ENCODE results near the gene FRZB. TPM values are rescaled to one million over a fixed set of nuclear protein-coding genes. Genes with fewer than 3 reads are reported as not detected.
A peak's percentile ranks its signal among the peaks of the same experiment; 100 is the strongest.

Gene FRZB
- total and polyA plus RNA-seq, 9 of the 15 experiments (the other 6 are each of a cell fraction or from before 2014, with no cell fraction given) = 0.01 to 0.05 (median 0.03) TPM; not detected in 6

DNA sequence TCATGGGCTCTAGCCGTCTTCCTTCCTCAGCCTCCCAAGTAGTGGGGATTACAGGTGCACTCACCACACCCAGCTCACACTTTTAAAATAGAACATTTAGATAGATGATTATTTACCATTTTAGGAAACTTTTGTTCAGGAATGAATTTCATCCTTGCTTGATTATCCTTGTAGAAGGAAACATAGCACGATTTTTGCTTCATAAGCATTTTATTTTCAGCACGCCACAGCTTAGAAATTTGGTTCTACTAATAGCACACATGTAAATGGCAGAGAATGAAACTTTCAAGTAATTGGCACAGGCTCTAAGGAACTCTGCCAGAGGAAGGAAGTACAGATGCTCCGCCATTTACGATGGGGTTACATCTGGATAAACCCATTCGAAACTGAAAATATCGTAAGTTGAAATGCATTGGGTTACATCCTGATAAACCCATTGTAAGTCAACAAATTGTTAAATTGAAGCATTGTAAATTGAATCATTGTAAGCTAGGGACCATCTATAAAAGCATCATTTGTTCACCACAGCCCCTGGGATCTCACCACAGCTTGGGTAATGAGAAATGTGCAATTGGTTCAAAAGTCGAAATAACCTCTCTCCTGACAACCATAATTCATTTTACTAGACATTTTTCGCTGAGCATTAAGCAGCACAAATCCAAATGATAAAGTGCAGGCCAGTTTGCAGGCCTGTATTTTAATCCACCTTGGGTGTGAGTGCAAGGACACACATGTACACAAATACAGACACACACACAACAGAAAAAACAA lies 33.2 kb downstream of the FRZB start:
- in situ Hi-C loops (cut with MboI) = no loop called here
- ATAC-seq (no peak), DNase-seq (ENCODE audit: extremely low read depth in 1 of 4, low spot score in 3 of 4) (no peak), FAIRE-seq (peak; percentile 26)
- Histone ChIP-seq H3K36me3 (ENCODE audit: control insufficient read depth, insufficient read depth, low read length) (no peaks in the 10 kb centered on the region), H3K4me3 (no peak overlapping the region), H3K9me1 (ENCODE audit: control insufficient read depth, insufficient read depth, low read length) (no peaks in the 10 kb centered on the region), H3K4me2 (ENCODE audit: insufficient read depth, low read length) (no peak overlapping the region), H3K4me1 (replicated peaks in 1 of 2; ENCODE audit: control insufficient read depth in 2 of 2, insufficient read depth in 2 of 2, low read length in 2 of 2) (no peaks in the 10 kb centered on the region), H3K27me3 (ENCODE audit: control insufficient read depth in 2 of 2, insufficient read depth in 2 of 2, low read length in 2 of 2) (peaks cover 10 to 14% of the 10 kb centered on the region in 2 experiments; a peak in 4 of 5 replicates), H3K79me2 (ENCODE audit: control insufficient read depth, insufficient read depth, low read length) (no peaks in the 10 kb centered on the region), H2AFZ (ENCODE audit: low read depth, low read length) (no peak overlapping the region), H3K9ac (ENCODE audit: insufficient read depth in 1 of 2, low read depth in 2 of 2, low read length in 2 of 2) (no peak overlapping the region), H4K20me1 (replicated peaks; ENCODE audit: control insufficient read depth, insufficient read depth, low read length) (no peaks in the 10 kb centered on the region), H3K27ac (ENCODE audit: extremely low read depth, low read depth, low read length) (no peak overlapping the region), H3K9me3 (replicated peaks; ENCODE audit: control insufficient read depth, insufficient read depth, low read depth, low read length) (no peaks in the 10 kb centered on the region)
- CTCF ChIA-PET (ENCODE audit: low intra/inter-chr PET ratio) = no interaction called here
- BruUV-seq (replicated peaks) = no TSS peak
- POLR2A ChIA-PET = interaction anchor here (1.0 to 1.5 kb wide), 2 partner anchors 9 to 14 kb away, joined by 3 read pairs; no protein-coding TSS in a partner anchor
- WGBS (ENCODE audit: insufficient coverage, low coverage, missing lambda C conversion rate) = under 1% methylated on average over 9 of the region's 9 CpGs
- TF ChIP-seq RBFOX2 (IDR thresholded peaks at IDR 0.05; ENCODE audit: low read depth, low read length) (no peak), MAFK (IDR thresholded peaks at IDR 0.05; ENCODE audit: low read length) (peak; percentile 58), MBD2 (IDR thresholded peaks at IDR 0.05; ENCODE audit: borderline replicate concordance, low read depth) (no peak), NONO (IDR thresholded peaks at IDR 0.05; ENCODE audit: low read depth in 2 of 2, low read length in 1 of 2) (no peak), ZNF316 (IDR thresholded peaks at IDR 0.05) (peak; percentile 87), ETV6 (IDR thresholded peaks at IDR 0.05; ENCODE audit: borderline replicate concordance in 1 of 2, low read depth in 2 of 2, low read length in 1 of 2) (no peak), ETV6 (CRISPR knock-in tag; IDR thresholded peaks at IDR 0.05; ENCODE audit: borderline replicate concordance) (no peak), MAFG (tag; conservative IDR thresholded peaks at IDR 0.05) (peak; percentile 79), ZNF311 (CRISPR knock-in tag; IDR thresholded peaks at IDR 0.05) (no peak), MAFF (IDR thresholded peaks at IDR 0.05; ENCODE audit: low read length) (peak; percentile 80), C11orf30 (IDR thresholded peaks at IDR 0.05; ENCODE audit: low read depth) (peak; percentile 74), ZNF431 (CRISPR knock-in tag; IDR thresholded peaks at IDR 0.05) (no peak)
- TF ChIP-seq, protein P1, sequence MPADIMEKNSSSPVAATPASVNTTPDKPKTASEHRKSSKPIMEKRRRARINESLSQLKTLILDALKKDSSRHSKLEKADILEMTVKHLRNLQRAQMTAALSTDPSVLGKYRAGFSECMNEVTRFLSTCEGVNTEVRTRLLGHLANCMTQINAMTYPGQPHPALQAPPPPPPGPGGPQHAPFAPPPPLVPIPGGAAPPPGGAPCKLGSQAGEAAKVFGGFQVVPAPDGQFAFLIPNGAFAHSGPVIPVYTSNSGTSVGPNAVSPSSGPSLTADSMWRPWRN (IDR thresholded peaks at IDR 0.05; ENCODE audit: low read depth) = no peak
- TF ChIP-seq, protein P2, sequence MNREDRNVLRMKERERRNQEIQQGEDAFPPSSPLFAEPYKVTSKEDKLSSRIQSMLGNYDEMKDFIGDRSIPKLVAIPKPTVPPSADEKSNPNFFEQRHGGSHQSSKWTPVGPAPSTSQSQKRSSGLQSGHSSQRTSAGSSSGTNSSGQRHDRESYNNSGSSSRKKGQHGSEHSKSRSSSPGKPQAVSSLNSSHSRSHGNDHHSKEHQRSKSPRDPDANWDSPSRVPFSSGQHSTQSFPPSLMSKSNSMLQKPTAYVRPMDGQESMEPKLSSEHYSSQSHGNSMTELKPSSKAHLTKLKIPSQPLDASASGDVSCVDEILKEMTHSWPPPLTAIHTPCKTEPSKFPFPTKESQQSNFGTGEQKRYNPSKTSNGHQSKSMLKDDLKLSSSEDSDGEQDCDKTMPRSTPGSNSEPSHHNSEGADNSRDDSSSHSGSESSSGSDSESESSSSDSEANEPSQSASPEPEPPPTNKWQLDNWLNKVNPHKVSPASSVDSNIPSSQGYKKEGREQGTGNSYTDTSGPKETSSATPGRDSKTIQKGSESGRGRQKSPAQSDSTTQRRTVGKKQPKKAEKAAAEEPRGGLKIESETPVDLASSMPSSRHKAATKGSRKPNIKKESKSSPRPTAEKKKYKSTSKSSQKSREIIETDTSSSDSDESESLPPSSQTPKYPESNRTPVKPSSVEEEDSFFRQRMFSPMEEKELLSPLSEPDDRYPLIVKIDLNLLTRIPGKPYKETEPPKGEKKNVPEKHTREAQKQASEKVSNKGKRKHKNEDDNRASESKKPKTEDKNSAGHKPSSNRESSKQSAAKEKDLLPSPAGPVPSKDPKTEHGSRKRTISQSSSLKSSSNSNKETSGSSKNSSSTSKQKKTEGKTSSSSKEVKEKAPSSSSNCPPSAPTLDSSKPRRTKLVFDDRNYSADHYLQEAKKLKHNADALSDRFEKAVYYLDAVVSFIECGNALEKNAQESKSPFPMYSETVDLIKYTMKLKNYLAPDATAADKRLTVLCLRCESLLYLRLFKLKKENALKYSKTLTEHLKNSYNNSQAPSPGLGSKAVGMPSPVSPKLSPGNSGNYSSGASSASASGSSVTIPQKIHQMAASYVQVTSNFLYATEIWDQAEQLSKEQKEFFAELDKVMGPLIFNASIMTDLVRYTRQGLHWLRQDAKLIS (CRISPR knock-in tag; IDR thresholded peaks at IDR 0.05) = no peak
- TF ChIP-seq, protein P3, sequence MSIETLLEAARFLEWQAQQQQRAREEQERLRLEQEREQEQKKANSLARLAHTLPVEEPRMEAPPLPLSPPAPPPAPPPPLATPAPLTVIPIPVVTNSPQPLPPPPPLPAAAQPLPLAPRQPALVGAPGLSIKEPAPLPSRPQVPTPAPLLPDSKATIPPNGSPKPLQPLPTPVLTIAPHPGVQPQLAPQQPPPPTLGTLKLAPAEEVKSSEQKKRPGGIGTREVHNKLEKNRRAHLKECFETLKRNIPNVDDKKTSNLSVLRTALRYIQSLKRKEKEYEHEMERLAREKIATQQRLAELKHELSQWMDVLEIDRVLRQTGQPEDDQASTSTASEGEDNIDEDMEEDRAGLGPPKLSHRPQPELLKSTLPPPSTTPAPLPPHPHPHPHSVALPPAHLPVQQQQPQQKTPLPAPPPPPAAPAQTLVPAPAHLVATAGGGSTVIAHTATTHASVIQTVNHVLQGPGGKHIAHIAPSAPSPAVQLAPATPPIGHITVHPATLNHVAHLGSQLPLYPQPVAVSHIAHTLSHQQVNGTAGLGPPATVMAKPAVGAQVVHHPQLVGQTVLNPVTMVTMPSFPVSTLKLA (conservative IDR thresholded peaks at IDR 0.05) = no peak
- intact Hi-C loops (cut with micrococcal nuclease) = no loop called here

Data from K562 (cell line).